ENCODE measurements around the gene ECE2.
A peak's percentile ranks its signal among the peaks of the same experiment; 100 is the strongest.
"Not testable (repeated sequence)": the region's sequence is repeated elsewhere in the genome, so short reads cannot be mapped to it uniquely, and the experiment has no call there.

Gene ECE2

GRCh38 chr3:184241141-184241446 lies 34.7 kb upstream of the ECE2 start:
- no peak for DNase-seq

GRCh38 chr3:184241447-184242296 lies 34.1 kb upstream of the ECE2 start:
- DNase-seq, result no peak

DNA sequence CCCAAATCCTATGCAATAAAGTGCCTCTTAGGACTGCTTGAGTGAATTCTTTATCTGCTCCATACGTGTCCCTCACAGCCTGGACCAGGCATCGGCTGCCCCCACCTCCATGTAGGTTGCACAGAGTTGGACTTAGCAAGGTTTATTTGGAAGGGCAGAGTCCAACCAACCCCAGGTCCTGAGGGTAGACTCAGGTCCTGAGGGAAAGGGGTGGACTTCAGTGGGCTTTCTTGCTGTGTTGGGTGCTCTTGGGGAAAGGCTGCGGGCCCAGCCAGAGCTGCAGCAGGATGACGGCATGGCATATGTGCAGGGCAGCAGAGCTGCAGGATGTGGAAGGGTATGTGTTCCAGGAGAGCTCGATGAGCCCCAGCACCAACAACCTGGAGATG lies 33.5 kb upstream of the ECE2 start:
- no peak for DNase-seq

DNA sequence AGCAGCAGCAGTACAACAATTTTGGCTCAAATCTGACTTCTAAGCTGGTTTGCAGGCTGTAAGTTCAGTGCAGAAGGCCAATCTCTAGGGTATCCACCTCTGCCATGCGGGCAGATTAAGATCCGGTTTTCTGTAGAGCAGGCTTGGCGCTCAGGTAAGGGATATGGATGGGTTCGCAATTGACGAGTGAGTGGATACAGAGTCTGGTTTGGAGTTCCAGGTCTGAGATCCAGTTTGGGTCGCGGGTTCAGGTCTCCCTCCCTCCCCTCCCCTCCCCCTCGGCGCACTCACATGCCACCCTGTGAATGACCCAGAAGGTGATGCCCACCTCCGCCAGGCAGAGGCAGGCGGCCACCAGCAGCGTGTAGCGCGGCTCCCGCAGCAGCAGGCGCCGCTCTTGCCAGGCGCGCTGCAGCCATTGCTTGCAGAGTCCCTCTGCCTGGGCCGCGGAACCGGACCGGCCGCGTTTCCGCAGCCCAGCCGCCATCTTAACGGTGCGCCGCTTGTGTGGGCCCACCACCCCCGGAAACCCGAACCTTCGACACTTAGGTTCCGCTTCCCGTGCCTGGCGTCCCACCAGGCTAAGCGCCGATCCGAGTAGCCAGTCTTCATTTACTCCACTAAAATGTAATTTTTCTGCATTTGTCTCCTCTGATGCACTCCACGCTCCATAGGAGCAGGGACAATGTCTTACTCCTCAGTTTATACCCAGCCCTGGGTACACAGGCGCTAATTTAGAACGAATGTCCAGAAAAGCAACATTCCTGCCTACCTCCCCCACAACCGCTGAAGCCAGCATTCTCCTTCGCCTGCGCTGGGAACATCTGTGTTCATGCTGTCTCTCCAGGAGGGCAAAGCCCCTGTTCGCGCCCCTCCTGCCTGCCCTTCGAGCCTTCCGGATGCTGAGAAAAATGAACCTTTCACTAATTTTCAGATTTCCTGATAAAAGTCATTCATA lies 27.1 kb upstream of the ECE2 start, which contains the start of gene ALG3:
ALG3 (minus strand) TSS at position 509 of the 958 bp plus-strand sequence; CDS start at position 487, 22 bp downstream.
- DNase-seq, result peak; percentile 83

GRCh38 chr3:184249412-184250166 lies 26.2 kb upstream of the ECE2 start, which contains the start of gene EEF1AKMT4:
Gene EEF1AKMT4, plus strand, starts transcription at chr3:184249672. Its CDS starts 23 bp downstream, at chr3:184249695.
- DNase-seq, result peak; percentile 94

GRCh38 chr3:184250167-184250828 lies 25.5 kb upstream of the ECE2 start:
- DNase-seq, result peak; percentile 80

DNA sequence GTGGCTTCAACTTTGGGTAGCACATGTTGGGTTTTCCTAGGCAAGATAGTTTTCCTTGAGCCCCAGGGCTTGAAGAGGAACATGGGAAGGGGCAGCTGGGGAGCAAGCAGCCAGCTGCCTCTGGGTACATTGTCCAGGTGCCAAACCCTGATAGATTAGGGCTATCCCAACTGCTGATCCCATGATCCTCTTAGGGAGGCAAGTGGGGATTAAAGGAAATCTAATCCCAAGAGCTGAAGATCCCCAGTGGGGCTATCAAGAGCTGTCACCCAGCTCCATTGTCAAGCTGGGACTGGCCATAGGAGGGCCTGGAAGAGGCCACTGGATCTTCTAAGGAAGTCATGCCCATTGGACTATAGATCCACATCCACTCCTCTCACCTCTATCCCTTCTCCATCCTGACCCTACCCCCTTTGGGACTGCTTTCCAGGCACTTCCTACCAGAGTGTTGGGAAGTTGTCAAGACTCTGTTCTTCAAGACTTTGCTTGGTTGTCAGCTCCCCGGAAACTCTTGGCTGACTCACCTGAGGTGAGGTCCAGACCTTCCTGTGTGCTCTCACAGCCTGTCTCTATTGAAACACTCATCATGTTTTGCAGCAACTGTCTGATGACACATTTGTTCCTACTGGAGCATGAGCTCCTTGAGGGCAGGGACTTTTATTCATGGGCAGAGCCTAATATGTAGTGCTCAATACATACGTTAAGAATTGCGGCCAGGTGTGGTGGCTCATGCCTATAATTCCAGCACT lies 20.4 kb upstream of the ECE2 start:
- no peak for DNase-seq

- no peak for DNase-seq
These were observed 18.5 kb upstream of the ECE2 start for GRCh38 chr3:184257083-184257915.

- DNase-seq, result no peak
These were observed 16.9 kb upstream of the ECE2 start for GRCh38 chr3:184258926-184259325.

- no peak for DNase-seq
These were observed 16.4 kb upstream of the ECE2 start for GRCh38 chr3:184259396-184259877.

- no peak for DNase-seq
These were observed 15.7 kb upstream of the ECE2 start for GRCh38 chr3:184259878-184260723.

DNA sequence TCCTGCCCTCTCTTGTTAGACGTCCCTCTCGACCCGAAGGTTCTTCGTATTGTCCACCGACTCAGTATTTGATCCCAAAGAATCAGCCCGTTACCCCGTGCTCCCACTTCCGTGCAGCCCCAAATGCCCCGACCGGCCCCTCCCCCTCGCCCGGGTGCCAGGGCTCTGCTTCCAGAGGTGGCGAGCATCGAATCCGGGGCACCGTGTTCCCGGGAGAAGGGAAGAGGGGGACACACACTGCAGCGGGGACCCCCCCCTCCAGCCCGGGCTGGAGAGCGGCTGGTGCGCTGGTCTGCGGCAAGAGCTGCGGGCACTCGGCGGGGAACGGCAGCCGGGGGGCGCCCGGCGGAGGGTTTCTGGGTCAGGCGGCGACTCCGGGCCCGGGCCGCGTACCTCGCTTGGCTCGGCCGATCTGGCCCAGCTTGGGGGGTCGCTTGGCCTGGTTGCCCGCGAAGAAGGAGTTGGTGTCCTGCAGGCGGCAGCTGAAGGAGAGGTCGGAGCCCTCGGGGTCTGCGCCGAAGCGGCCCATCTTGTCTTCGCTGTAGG lies 15.0 kb upstream of the ECE2 start:
- DNase-seq, result no peak

GRCh38 chr3:184261270-184261853 lies 14.5 kb upstream of the ECE2 start, which contains the start of gene CAMK2N2:
Gene CAMK2N2, minus strand, starts transcription at chr3:184261553. Its CDS starts 268 bp downstream, at chr3:184261285.
- DNase-seq, result peak; percentile 34

DNA sequence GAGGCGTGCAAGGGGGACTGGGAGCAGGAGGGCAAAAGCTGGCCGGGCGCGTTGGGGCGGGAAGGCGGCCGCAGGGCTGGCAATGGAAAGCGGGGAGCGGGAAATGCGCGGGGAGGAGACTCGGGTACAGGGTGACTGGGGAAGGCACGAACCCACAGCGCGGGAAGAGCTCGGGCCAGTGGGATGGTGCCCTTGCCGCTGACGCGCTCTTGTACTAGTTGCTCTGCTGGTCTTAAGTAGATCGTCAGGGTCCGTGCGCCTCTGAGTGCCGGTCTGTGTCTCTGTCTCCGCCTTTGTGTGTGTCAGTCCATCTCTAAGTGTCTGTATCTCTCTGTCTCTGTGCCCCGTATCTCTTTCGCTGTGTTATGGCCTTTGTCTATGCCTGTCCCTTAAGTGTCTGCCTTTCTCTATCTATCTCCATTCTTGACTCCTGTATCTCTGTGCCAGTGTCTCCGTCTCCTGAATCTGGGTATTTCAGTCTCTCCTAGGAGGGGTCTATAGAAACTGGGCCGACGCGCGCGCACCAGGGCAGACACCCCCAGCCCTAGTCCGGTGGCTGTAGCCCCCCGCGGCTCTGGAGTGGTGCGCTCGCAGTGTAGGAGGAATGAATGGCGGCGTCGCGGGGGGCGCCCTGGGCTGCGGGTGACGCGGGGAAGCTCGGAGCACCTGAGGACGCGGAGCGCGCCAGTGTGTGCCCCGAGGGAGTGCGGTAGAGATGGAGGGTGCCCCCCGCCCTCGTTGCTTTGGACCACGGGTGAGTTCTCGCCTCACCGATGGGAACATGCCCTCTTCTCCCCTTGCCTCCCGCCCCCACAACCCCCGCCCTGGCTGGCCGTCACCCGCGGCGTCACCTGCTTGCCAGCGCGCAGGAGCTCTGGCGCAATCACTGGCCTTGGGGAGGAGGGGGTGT lies 13.7 kb upstream of the ECE2 start:
- DNase-seq, result no peak

- no peak for DNase-seq
These were observed 13.1 kb upstream of the ECE2 start for GRCh38 chr3:184262764-184263179.

GRCh38 chr3:184267249-184267648 lies 8.6 kb upstream of the ECE2 start:
- not testable (repeated sequence) for DNase-seq

DNA sequence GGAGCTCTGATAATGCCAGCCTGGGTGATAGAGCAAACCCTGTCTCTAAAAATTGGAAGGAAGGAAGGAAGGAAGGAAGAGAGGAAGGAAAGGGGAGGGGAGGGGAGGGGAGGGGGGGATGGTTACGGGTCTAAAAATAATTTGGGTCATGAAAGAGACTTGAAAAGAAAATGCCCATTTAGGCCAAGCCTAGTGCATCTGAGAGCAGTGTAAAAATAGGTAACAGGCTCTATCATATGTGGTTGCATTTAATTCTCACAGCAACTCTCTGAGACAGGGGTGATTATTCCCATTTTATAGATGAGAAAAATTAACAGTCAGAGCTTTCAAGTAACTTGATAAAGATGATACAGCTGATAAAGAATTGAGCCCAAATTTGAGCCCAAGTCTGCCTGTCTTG lies 3.6 kb upstream of the ECE2 start:
- no peak for DNase-seq

DNA sequence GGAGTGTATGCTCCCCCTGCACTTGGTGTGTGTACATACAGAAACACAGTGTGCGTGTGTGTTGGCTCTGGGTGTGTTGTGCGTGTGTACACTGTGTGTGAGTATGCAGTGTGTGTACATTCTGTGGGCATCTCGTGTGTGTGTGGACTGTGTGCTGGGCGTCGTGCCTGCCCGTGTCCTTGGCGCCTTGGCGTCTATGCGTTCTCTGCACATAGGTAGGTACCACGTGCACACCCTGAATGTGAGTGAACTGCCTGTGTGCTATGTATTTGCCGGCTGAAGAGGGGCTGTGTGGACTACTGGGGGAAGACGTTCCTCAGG lies 481 bp upstream of the ECE2 start:
- DNase-seq, result no peak

All from activated effector memory CD4-positive, alpha-beta T cell treated with Interleukin-2 at 50 U/mL for 16 hours (primary cell).